GM10266 (cell line): ENCODE data around the gene PFDN4.

Experiments
- DNase-seq: peaks from one replicate; pipeline ENCODE4 v3.0.0; 2012; ENCODE audit errors: extremely low spot score
- TF ChIP-seq, protein P1 (sequence below): IDR thresholded peaks from 2 replicates; pipeline ENCODE4 v1.5.1; 2012; ENCODE audit warnings: mild to moderate bottlenecking, low read depth; ENCODE audit not compliant: control insufficient read depth, insufficient read depth; ENCODE audit errors: missing control alignments

Gene PFDN4

DNA sequence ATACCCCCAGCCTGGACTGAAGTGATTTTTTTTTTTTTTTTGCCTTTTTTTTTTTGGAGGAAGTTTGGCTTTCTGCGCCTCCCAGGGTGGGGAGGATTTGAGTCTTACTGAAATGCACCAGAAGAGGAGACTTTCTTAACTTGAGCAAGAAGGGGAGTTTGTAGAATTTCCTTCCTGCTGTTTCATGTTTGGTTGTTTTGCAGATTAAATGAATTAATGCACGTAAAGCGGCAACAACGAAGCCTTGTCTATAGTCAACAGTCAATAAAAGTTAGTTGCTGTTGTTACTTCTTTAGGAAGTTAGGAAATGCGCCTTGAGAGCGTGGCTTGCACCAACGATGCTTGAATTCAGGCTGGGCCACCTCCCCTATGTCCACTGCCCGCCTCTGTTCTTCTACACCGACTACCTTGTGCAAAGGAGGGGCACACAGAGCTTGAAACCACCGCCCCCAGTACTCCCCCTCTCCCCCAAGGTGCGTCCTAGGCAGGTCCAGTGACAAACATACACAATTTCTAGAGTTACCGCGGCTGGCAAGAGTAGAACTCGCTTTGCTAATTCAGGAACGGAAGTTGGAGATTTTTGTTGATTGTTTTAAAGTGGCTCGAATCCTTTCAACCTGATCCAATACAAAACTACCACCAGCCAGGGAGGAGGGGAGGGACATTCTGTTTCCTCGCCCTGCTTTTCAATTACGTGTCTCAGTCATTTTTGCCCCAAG, 33.3 kb upstream of the PFDN4 start:
- TF ChIP-seq, protein P1, sequence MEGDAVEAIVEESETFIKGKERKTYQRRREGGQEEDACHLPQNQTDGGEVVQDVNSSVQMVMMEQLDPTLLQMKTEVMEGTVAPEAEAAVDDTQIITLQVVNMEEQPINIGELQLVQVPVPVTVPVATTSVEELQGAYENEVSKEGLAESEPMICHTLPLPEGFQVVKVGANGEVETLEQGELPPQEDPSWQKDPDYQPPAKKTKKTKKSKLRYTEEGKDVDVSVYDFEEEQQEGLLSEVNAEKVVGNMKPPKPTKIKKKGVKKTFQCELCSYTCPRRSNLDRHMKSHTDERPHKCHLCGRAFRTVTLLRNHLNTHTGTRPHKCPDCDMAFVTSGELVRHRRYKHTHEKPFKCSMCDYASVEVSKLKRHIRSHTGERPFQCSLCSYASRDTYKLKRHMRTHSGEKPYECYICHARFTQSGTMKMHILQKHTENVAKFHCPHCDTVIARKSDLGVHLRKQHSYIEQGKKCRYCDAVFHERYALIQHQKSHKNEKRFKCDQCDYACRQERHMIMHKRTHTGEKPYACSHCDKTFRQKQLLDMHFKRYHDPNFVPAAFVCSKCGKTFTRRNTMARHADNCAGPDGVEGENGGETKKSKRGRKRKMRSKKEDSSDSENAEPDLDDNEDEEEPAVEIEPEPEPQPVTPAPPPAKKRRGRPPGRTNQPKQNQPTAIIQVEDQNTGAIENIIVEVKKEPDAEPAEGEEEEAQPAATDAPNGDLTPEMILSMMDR: no peak
- no peak for DNase-seq

DNA sequence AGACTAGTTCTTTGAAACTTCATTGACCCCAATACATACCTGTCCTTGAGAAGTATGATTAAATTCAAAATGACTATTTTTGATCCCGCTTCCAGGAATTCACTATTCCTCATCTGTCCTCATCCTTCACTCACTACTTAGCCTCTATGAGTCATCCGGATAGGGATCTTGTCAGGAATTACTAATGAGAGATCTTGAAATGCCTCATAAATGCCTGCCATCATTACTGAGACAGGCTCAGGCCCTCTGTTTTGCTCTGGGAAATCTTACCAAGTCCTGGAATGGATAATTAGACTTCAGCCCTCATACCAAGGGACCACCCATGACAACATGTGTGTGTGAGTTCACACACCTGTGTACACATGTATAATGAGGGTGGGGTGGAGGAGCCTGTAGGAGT, 31.3 kb upstream of the PFDN4 start:
- TF ChIP-seq, protein P1: no peak
- DNase-seq: no peak

GRCh38 chr20:54177378-54177777, 30.5 kb upstream of the PFDN4 start:
- TF ChIP-seq, protein P1: no peak
- no peak for DNase-seq

GRCh38 chr20:54178256-54178655, 29.6 kb upstream of the PFDN4 start:
- TF ChIP-seq, protein P1: no peak

GRCh38 chr20:54179946-54180345, 27.9 kb upstream of the PFDN4 start:
- TF ChIP-seq, protein P1: no peak
- DNase-seq: no peak

More at GRCh38 chr20:54178256-54178655, 29.6 kb upstream of the PFDN4 start:
- DNase-seq: no peak

- TF ChIP-seq, protein P1: no peak
- no peak for DNase-seq
These were observed 27.0 kb upstream of the PFDN4 start for GRCh38 chr20:54180931-54181330.

DNA sequence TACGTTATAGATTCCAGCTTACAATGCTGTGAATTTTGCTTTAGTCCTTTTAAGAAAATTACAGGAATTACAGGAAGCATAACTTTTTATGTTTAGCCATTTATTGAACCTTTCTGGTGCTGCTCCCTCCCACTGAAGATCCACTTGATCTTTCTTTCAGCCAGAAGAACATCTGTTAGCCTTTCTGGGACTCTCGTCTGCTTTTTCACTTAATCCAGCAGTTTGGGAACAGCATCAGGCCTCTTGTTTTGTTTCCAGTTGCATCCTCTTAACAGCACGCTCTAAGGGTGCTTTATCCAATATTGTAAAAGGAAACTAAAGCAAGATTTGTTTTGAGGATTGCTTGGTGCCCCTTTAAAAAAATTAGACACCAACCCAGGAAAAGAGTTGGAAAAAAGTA, 23.8 kb upstream of the PFDN4 start:
- DNase-seq: no peak
- TF ChIP-seq, protein P1: no peak
